HG02759 (cell line): ENCODE results near the gene KLHL11.
"Not testable (repeated sequence)": the region's sequence is repeated elsewhere in the genome, so short reads cannot be mapped to it uniquely, and the experiment has no call there.

Experiments
- ATAC-seq: cut with Tn5 transposase; IDR thresholded peaks from one replicate; pipeline ENCODE4 v1.9.1; 2021; ENCODE audit warnings: mild to moderate bottlenecking, moderate library complexity; ENCODE audit not compliant: unreplicated experiment

KLHL11 gene

GRCh38 chr17:41891135-41892020 lies 26.2 kb upstream of the KLHL11 start:
- ATAC-seq: no peak

GRCh38 chr17:41888332-41888965 lies 23.2 kb upstream of the KLHL11 start:
- ATAC-seq: no peak

- ATAC-seq: no peak
Measured at GRCh38 chr17:41885733-41886132, 20.5 kb upstream of the KLHL11 start.

GRCh38 chr17:41882756-41883155 lies 17.5 kb upstream of the KLHL11 start:
- ATAC-seq: no peak

- no peak for ATAC-seq
Measured at GRCh38 chr17:41880130-41880529, 14.9 kb upstream of the KLHL11 start.

- not testable (repeated sequence) for ATAC-seq
Measured at GRCh38 chr17:41874293-41874670, 9.1 kb upstream of the KLHL11 start.

- ATAC-seq: no peak
Measured at GRCh38 chr17:41873559-41874292, 8.5 kb upstream of the KLHL11 start.

- ATAC-seq: no peak
Measured at GRCh38 chr17:41871789-41872188, 6.6 kb upstream of the KLHL11 start.

- ATAC-seq: no peak
Measured at GRCh38 chr17:41870627-41871026, 5.4 kb upstream of the KLHL11 start.

GRCh38 chr17:41870097-41870496 lies 4.9 kb upstream of the KLHL11 start:
- ATAC-seq: no peak

GRCh38 chr17:41869426-41869825 lies 4.2 kb upstream of the KLHL11 start:
- no peak for ATAC-seq

GRCh38 chr17:41868568-41868967 lies 3.3 kb upstream of the KLHL11 start:
- ATAC-seq: no peak

GRCh38 chr17:41865596-41865893 lies 322 bp upstream of the KLHL11 start:
- ATAC-seq: no peak

GRCh38 chr17:41864498-41864835 lies 756 bp downstream of the KLHL11 start:
- no peak for ATAC-seq

GRCh38 chr17:41863074-41863848 lies 2.0 kb downstream of the KLHL11 start:
- no peak for ATAC-seq

GRCh38 chr17:41860254-41860931 lies 4.8 kb downstream of the KLHL11 start:
- ATAC-seq: no peak

GRCh38 chr17:41851382-41851781 lies 13.8 kb downstream of the KLHL11 start:
- ATAC-seq: not testable (repeated sequence)

- ATAC-seq: no peak
Measured at GRCh38 chr17:41849251-41849990, 15.8 kb downstream of the KLHL11 start.

- ATAC-seq: no peak
Measured at GRCh38 chr17:41848788-41849187, 16.4 kb downstream of the KLHL11 start.

GRCh38 chr17:41844971-41845370 lies 20.3 kb downstream of the KLHL11 start:
- ATAC-seq: no peak
